Stimulated activated CD8-positive, alpha-beta memory T cell treated with anti-CD3 and anti-CD28 coated beads, Interleukin-12 subunit alpha, Interleukin-12 subunit beta, amount 100 ng/mL, for 24 hours (primary cell): ENCODE measurements around the gene ACOT11.
"Not testable (repeated sequence)": the region's sequence is repeated elsewhere in the genome, so short reads cannot be mapped to it uniquely, and the experiment has no call there.

Experiments used
- DNase-seq: peaks from one replicate; pipeline ENCODE4 v3.0.0-alpha.2; 2020; ENCODE audit errors: extremely low read depth

Gene ACOT11

GRCh38 chr1:54547601-54548388 lies at the start of gene ACOT11:
ACOT11 (plus strand) TSS chr1:54548228; CDS start chr1:54548310, 82 bp downstream.
- DNase-seq: no peak

- no peak for DNase-seq
Observed at GRCh38 chr1:54498383-54499096, 49.5 kb upstream of the ACOT11 start.

- no peak for DNase-seq
Observed at GRCh38 chr1:54499097-54499359, 49.0 kb upstream of the ACOT11 start.

- DNase-seq: no peak
Observed at GRCh38 chr1:54499360-54500106, 48.5 kb upstream of the ACOT11 start.

- DNase-seq: no peak
Observed at GRCh38 chr1:54500107-54500431, 48.0 kb upstream of the ACOT11 start.

GRCh38 chr1:54501849-54502248 lies 46.2 kb upstream of the ACOT11 start:
- DNase-seq: no peak

- DNase-seq: no peak
Observed at GRCh38 chr1:54502342-54502741, 45.7 kb upstream of the ACOT11 start.

- DNase-seq: no peak
Observed at GRCh38 chr1:54506594-54506993, 41.4 kb upstream of the ACOT11 start.

- no peak for DNase-seq
Observed at GRCh38 chr1:54507033-54507870, 40.8 kb upstream of the ACOT11 start.

GRCh38 chr1:54510715-54511270 lies 37.2 kb upstream of the ACOT11 start:
- DNase-seq: no peak

- not testable (repeated sequence) for DNase-seq
Observed at GRCh38 chr1:54513921-54514580, 34.0 kb upstream of the ACOT11 start.

GRCh38 chr1:54516249-54516920 lies 31.6 kb upstream of the ACOT11 start:
- no peak for DNase-seq

- DNase-seq: no peak
Observed at GRCh38 chr1:54517496-54517895, 30.5 kb upstream of the ACOT11 start.

GRCh38 chr1:54518489-54518888 lies 29.5 kb upstream of the ACOT11 start:
- DNase-seq: no peak

GRCh38 chr1:54519709-54520108 lies 28.3 kb upstream of the ACOT11 start:
- DNase-seq: no peak

GRCh38 chr1:54520631-54521321 lies 27.3 kb upstream of the ACOT11 start:
- no peak for DNase-seq

GRCh38 chr1:54526565-54526964 lies 21.5 kb upstream of the ACOT11 start:
- not testable (repeated sequence) for DNase-seq

GRCh38 chr1:54528613-54529012 lies 19.4 kb upstream of the ACOT11 start:
- no peak for DNase-seq

- DNase-seq: no peak
Observed at GRCh38 chr1:54532033-54532432, 16.0 kb upstream of the ACOT11 start.

- DNase-seq: not testable (repeated sequence)
Observed at GRCh38 chr1:54536656-54537055, 11.4 kb upstream of the ACOT11 start.
